H9 (cell line): ENCODE results near the gene ADAMTS17. TPM values are rescaled to one million over a fixed set of nuclear protein-coding genes. Genes with fewer than 3 reads are reported as not detected.

Experiments used
- DNase-seq: peaks from one replicate; pipeline ENCODE4 v3.0.0-alpha.2; 2017
- H2AFZ ChIP-seq: one replicate; pipeline ENCODE4 v1.6.1; 2013; ENCODE audit warnings: mild to moderate bottlenecking, low read length, control low read depth, moderate library complexity
- H2AK5ac ChIP-seq: 2 replicates; pipeline ENCODE4 v1.6.1; 2013; ENCODE audit warnings: low read length, control low read depth, mixed read lengths; ENCODE audit not compliant: insufficient read length
- H2BK120ac ChIP-seq: one replicate; pipeline ENCODE4 v1.6.1; 2013; ENCODE audit warnings: low read depth, mild to moderate bottlenecking, low read length, control low read depth, inconsistent platforms; ENCODE audit not compliant: poor library complexity, severe bottlenecking
- H2BK12ac ChIP-seq: 2 replicates; pipeline ENCODE4 v1.6.1; 2013; ENCODE audit warnings: low read length, control low read depth, mixed read lengths, low read depth; ENCODE audit not compliant: insufficient read length
- H2BK15ac ChIP-seq: 2 replicates; pipeline ENCODE4 v1.6.1; 2013; ENCODE audit warnings: low read depth, low read length, control low read depth
- H2BK20ac ChIP-seq: one replicate; pipeline ENCODE4 v1.6.1; 2013; ENCODE audit warnings: low read depth, mild to moderate bottlenecking, low read length, control low read depth, inconsistent platforms; ENCODE audit not compliant: poor library complexity, severe bottlenecking
- H2BK5ac ChIP-seq: 2 replicates; pipeline ENCODE4 v1.6.1; 2013; ENCODE audit warnings: low read length, control low read depth, mixed read lengths; ENCODE audit not compliant: insufficient read length
- H3K14ac ChIP-seq: 2 replicates; pipeline ENCODE4 v1.6.1; 2013; ENCODE audit warnings: low read length, control low read depth; ENCODE audit not compliant: insufficient read depth
- H3K18ac ChIP-seq: 2 replicates; pipeline ENCODE4 v1.6.1; 2013; ENCODE audit warnings: low read depth, mild to moderate bottlenecking, mixed read lengths, low read length, control low read depth; ENCODE audit not compliant: insufficient read length
- H3K23ac ChIP-seq: 2 replicates; pipeline ENCODE4 v1.6.1; 2013; ENCODE audit warnings: low read length, control low read depth, mixed read lengths, low read depth; ENCODE audit not compliant: insufficient read length
- H3K23me2 ChIP-seq: 2 replicates; pipeline ENCODE4 v1.6.1; 2013; ENCODE audit warnings: low read depth, mild to moderate bottlenecking, mixed read lengths, low read length, control low read depth; ENCODE audit not compliant: insufficient read length, poor library complexity, severe bottlenecking
- H3K27ac ChIP-seq: 2 replicates; pipeline ENCODE4 v1.5.1; 2013; ENCODE audit warnings: low read length, control low read depth, mixed read lengths, low read depth; ENCODE audit not compliant: insufficient read length
- H3K27me3 ChIP-seq: 2 replicates; pipeline ENCODE4 v1.6.1; 2013; ENCODE audit warnings: low read length, control low read depth, inconsistent platforms; ENCODE audit not compliant: insufficient read depth
- H3K4ac ChIP-seq: 2 replicates; pipeline ENCODE4 v1.6.1; 2013; ENCODE audit warnings: low read depth, mild to moderate bottlenecking, control low read depth, inconsistent platforms, low read length, moderate library complexity
- H3K4me1 ChIP-seq: 2 replicates; pipeline ENCODE4 v1.6.1; 2013; ENCODE audit warnings: low read length, control low read depth, inconsistent platforms; ENCODE audit not compliant: insufficient read depth
- H3K4me2 ChIP-seq: 2 replicates; pipeline ENCODE4 v1.6.1; 2013; ENCODE audit warnings: low read length, control low read depth, mixed read lengths; ENCODE audit not compliant: insufficient read length, insufficient read depth
- H3K56ac ChIP-seq: 2 replicates; pipeline ENCODE4 v1.6.1; 2013; ENCODE audit warnings: low read depth, mild to moderate bottlenecking, mixed read lengths, low read length, control low read depth; ENCODE audit not compliant: insufficient read length
- H3K79me1 ChIP-seq: 2 replicates; pipeline ENCODE4 v1.6.1; 2013; ENCODE audit warnings: low read depth, mild to moderate bottlenecking, moderate library complexity, low read length, control low read depth, inconsistent platforms; ENCODE audit not compliant: insufficient read depth, poor library complexity, severe bottlenecking
- H3K79me2 ChIP-seq: 2 replicates; pipeline ENCODE4 v1.6.1; 2013; ENCODE audit warnings: low read length, control low read depth, inconsistent platforms; ENCODE audit not compliant: insufficient read depth
- H3K9ac ChIP-seq: 2 replicates; pipeline ENCODE4 v1.6.1; 2013; ENCODE audit warnings: low read length, control low read depth, mixed read lengths; ENCODE audit not compliant: insufficient read length; ENCODE audit errors: extremely low read depth
- H3K9me3 ChIP-seq: one replicate; pipeline ENCODE4 v1.6.1; 2013; ENCODE audit warnings: low read depth, low read length, inconsistent platforms; ENCODE audit not compliant: control insufficient read depth
- H3T11ph ChIP-seq: one replicate; pipeline ENCODE4 v1.6.1; 2013; ENCODE audit warnings: mild to moderate bottlenecking, low read length, control low read depth, inconsistent platforms
- H4K20me1 ChIP-seq: one replicate; pipeline ENCODE4 v1.6.1; 2013; ENCODE audit not compliant: control insufficient read depth, insufficient read length, insufficient read depth
- H4K5ac ChIP-seq: 2 replicates; pipeline ENCODE4 v1.6.1; 2013; ENCODE audit warnings: low read depth, mild to moderate bottlenecking, mixed read lengths, low read length, control low read depth; ENCODE audit not compliant: insufficient read length
- H4K8ac ChIP-seq: replicated peaks from 2 replicates; pipeline ENCODE4 v1.6.1; 2013; ENCODE audit warnings: low read length, control low read depth, mixed read lengths, low read depth; ENCODE audit not compliant: insufficient read length
- H4K91ac ChIP-seq: 2 replicates; pipeline ENCODE4 v1.6.1; 2013; ENCODE audit warnings: low read depth, mild to moderate bottlenecking, moderate library complexity, mixed read lengths, low read length, control low read depth; ENCODE audit not compliant: insufficient read length
- H3K27ac Mint-ChIP-seq, 3 experiments: 2 replicates in 2 of 3; 3 replicates in 1 of 3; pipeline ENCODE4 v1.8.0; 2020 to 2021; ENCODE audit warnings: mixed read lengths in 3 of 3, mild to moderate bottlenecking in 1 of 3, moderate library complexity in 1 of 3
- H3K27me3 Mint-ChIP-seq: 2 replicates; pipeline ENCODE4 v1.8.0; 2021; ENCODE audit warnings: low read depth, mild to moderate bottlenecking, moderate library complexity, mixed read lengths
- H3K36me3 Mint-ChIP-seq, 3 experiments: 2 replicates in 2 of 3; 3 replicates in 1 of 3; pipeline ENCODE4 v1.8.0; 2020 to 2021; ENCODE audit warnings: low read depth in 3 of 3, mixed read lengths in 3 of 3; ENCODE audit not compliant: insufficient read depth in 1 of 3
- H3K4me1 Mint-ChIP-seq, 2 experiments: 2 replicates each; pipeline ENCODE4 v1.8.0; 2020; ENCODE audit warnings: mixed read lengths in 2 of 2
- H3K4me3 Mint-ChIP-seq, 2 experiments: 2 replicates in 1 of 2; 3 replicates in 1 of 2; pipeline ENCODE4 v1.8.0; 2020 to 2021; ENCODE audit warnings: mild to moderate bottlenecking in 2 of 2, mixed read lengths in 2 of 2, moderate library complexity in 1 of 2
- H3K9me3 Mint-ChIP-seq, 2 experiments: 2 replicates in 1 of 2; 3 replicates in 1 of 2; pipeline ENCODE4 v1.8.0; 2020; ENCODE audit warnings: mild to moderate bottlenecking in 2 of 2, mixed read lengths in 2 of 2, moderate library complexity in 1 of 2
- WGBS: extraction: QIAGEN DNeasy Blood & Tissue Kit; methylation state at CpG from one replicate; pipeline ENCODE4 v1.1.7; 2013; ENCODE audit warnings: missing lambda C conversion rate, low lambda C conversion rate, mixed read lengths; ENCODE audit not compliant: insufficient read length; ENCODE audit errors: extremely low coverage; 5-methylcytosine and 5-hydroxymethylcytosine counted together
- total RNA-seq: library from RNA; stranded (reverse); gene quantifications from 2 replicates; pipeline ENCODE4 v1.2.1, GENCODE V29; 2021
- TF ChIP-seq, protein P1 (sequence below): fragments of 200-600 bp; sonication (generic); conservative IDR thresholded peaks from 3 replicates; pipeline ENCODE4 v1.8.0; 2021; ENCODE audit warnings: antibody characterized with exemption, mild to moderate bottlenecking

The ADAMTS17 gene
- total RNA-seq, 1 experiment from 2014 or later = 2.9 TPM

DNA sequence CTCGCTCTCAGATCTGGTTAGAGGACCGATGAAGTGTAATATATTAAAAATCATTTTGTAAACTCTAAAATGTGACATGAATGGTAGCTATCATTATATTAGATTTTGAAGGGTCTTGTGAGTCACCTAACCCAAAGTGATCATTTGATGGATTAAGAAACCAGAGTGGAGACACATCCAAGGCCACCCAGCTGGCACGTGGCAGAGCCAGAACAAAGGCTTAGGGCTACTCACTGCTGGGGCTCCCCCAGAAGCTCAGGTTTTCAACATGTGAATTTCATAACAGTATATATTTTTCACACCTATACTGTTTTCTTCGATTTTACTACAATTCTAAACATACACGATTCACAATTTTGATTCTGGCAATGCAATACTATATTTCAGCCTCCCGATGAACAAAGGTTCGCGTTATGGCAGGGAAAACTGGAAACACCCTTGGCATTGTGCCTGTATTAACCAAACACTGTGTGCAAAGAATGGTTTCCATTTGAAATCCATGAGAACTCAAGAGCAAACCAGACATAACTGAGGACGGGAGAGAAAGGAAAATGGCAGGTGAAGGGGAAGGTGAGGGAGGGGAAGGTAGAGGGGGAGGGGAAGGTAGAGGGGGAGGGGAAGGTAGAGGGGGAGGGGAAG lies 88.9 kb downstream of the ADAMTS17 start:
- H3K4me3 Mint-ChIP-seq = no peak overlapping the region
- H4K91ac ChIP-seq = no peak overlapping the region
- H3K9me3 Mint-ChIP-seq = peaks cover 0 to 8% of the 10 kb centered on the region in 2 experiments; a peak in 4 of 5 replicates
- no peak overlapping the region for H3K27ac ChIP-seq
- H3K36me3 Mint-ChIP-seq = peaks cover 3 to 10% (median 3%) of the 10 kb centered on the region in 3 experiments; a peak in 5 of 7 replicates
- no peak overlapping the region for H3K9ac ChIP-seq
- H3K79me2 ChIP-seq = no peaks in the 10 kb centered on the region
- H4K20me1 ChIP-seq = no peaks in the 10 kb centered on the region
- H2BK5ac ChIP-seq = no peak overlapping the region
- no peak for DNase-seq
- no peak overlapping the region for H4K8ac ChIP-seq
- H3K9me3 ChIP-seq = no peaks in the 10 kb centered on the region
- H4K5ac ChIP-seq = no peak overlapping the region
- no peak overlapping the region for H2AK5ac ChIP-seq
- no peaks in the 10 kb centered on the region for H3K4me1 Mint-ChIP-seq
- H3T11ph ChIP-seq = no peak overlapping the region
- no peak overlapping the region for H3K14ac ChIP-seq
- no peaks in the 10 kb centered on the region for H3K23me2 ChIP-seq
- H3K27me3 Mint-ChIP-seq = no peaks in the 10 kb centered on the region; the same call in 1 of the 2 replicates
- WGBS = no CpG with 5 or more reads among the region's 9 CpGs
- no peak overlapping the region for H3K4ac ChIP-seq
- no peak overlapping the region for H2BK120ac ChIP-seq
- H3K27me3 ChIP-seq = no peaks in the 10 kb centered on the region
- no peaks in the 10 kb centered on the region for H3K4me1 ChIP-seq
- H3K18ac ChIP-seq = no peak overlapping the region
- TF ChIP-seq, protein P1, sequence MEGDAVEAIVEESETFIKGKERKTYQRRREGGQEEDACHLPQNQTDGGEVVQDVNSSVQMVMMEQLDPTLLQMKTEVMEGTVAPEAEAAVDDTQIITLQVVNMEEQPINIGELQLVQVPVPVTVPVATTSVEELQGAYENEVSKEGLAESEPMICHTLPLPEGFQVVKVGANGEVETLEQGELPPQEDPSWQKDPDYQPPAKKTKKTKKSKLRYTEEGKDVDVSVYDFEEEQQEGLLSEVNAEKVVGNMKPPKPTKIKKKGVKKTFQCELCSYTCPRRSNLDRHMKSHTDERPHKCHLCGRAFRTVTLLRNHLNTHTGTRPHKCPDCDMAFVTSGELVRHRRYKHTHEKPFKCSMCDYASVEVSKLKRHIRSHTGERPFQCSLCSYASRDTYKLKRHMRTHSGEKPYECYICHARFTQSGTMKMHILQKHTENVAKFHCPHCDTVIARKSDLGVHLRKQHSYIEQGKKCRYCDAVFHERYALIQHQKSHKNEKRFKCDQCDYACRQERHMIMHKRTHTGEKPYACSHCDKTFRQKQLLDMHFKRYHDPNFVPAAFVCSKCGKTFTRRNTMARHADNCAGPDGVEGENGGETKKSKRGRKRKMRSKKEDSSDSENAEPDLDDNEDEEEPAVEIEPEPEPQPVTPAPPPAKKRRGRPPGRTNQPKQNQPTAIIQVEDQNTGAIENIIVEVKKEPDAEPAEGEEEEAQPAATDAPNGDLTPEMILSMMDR = no peak
- H2BK12ac ChIP-seq = no peak overlapping the region
- H2AFZ ChIP-seq = no peak overlapping the region
- H3K79me1 ChIP-seq = no peaks in the 10 kb centered on the region
- H3K27ac Mint-ChIP-seq = no peak overlapping the region
- H2BK20ac ChIP-seq = no peak overlapping the region
- H2BK15ac ChIP-seq = no peak overlapping the region
- H3K56ac ChIP-seq = no peak overlapping the region
- no peak overlapping the region for H3K23ac ChIP-seq
- H3K4me2 ChIP-seq = no peak overlapping the region
